ENCODE data around the gene NAALADL1. TPM values are rescaled to one million over a fixed set of nuclear protein-coding genes. Genes with fewer than 3 reads are reported as not detected.

NAALADL1 gene
- total RNA-seq, 4 donors from 2014 or later, result 0.34 to 19.6 (median 3.1) TPM

- WGBS, 2 donors, result 100% methylated on average over 3 of the region's 11 CpGs; no CpG with 5 or more reads in 1 of the 2 donors
- DNase-seq, result no peak
- H3K4me1 ChIP-seq, result peaks cover 0 to 5% (median 0%) of the 10 kb centered on the region in 3 donors
- H3K27ac ChIP-seq, result no peak overlapping the region
- H3K9me3 ChIP-seq, result no peaks in the 10 kb centered on the region
- intact Hi-C loops (cut with DNase I), result no loop called here
- no peak for TF ChIP-seq CTCF (IDR thresholded peaks at IDR 0.05)
- TF ChIP-seq POLR2A (IDR thresholded peaks at IDR 0.05), result no peak
- no peak overlapping the region for H3K4me3 ChIP-seq
- H3K27me3 ChIP-seq, result no peaks in the 10 kb centered on the region
- peaks cover 0 to 51% (median 9%) of the 10 kb centered on the region in 3 donors for H3K36me3 ChIP-seq
These were observed 36.8 kb downstream of the NAALADL1 start for GRCh38 chr11:65021509-65021908.

- WGBS, 2 donors, result 82 to 100% methylated on average over 2 of the region's 3 CpGs
- no peak overlapping the region for H3K27ac ChIP-seq
- H3K4me3 ChIP-seq, result no peak overlapping the region
- peaks cover 0 to 9% (median 0%) of the 10 kb centered on the region in 3 donors for H3K4me1 ChIP-seq
- intact Hi-C loops (cut with DNase I), result no loop called here
- H3K9me3 ChIP-seq, result no peaks in the 10 kb centered on the region
- peaks cover 0 to 51% (median 9%) of the 10 kb centered on the region in 3 donors for H3K36me3 ChIP-seq
- no peaks in the 10 kb centered on the region for H3K27me3 ChIP-seq
- no peak for DNase-seq
- TF ChIP-seq CTCF (IDR thresholded peaks at IDR 0.05), result no peak
- TF ChIP-seq POLR2A (IDR thresholded peaks at IDR 0.05), result no peak
These were observed 37.4 kb downstream of the NAALADL1 start for GRCh38 chr11:65021003-65021402.

DNA sequence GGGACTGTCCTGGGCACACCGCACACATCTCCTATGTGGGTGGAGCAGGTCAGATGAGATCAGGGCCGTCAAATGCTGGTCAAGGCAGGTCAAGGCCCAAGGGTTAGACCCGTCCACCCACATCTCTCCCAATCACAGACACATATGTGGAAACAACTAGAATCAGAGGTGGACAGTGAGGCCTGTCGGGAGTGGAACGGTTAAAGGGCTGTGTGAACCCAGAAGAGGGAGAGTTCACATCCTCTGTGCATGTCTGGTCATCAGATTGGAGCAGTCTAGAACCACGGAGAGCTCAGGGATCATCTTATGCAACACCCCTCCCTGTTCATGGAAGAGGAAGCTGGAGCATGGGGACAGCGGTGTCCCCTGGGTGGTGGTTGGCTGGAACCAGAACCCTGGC is 38.5 kb downstream of the NAALADL1 start:
- Histone ChIP-seq H3K4me1 (peaks cover 9 to 21% (median 9%) of the 10 kb centered on the region in 3 donors), H3K4me3 (no peak overlapping the region), H3K27me3 (no peaks in the 10 kb centered on the region), H3K36me3 (peaks cover 0 to 51% (median 9%) of the 10 kb centered on the region in 3 donors), H3K27ac (no peak overlapping the region), H3K9me3 (no peaks in the 10 kb centered on the region)
- no peak for TF ChIP-seq POLR2A (IDR thresholded peaks at IDR 0.05)
- no peak for TF ChIP-seq CTCF (IDR thresholded peaks at IDR 0.05)
- no peak for DNase-seq
- 84 to 86% methylated on average over 6 to 7 of the region's 7 CpGs for WGBS, 2 donors
- intact Hi-C loops (cut with DNase I), result no loop called here

DNA sequence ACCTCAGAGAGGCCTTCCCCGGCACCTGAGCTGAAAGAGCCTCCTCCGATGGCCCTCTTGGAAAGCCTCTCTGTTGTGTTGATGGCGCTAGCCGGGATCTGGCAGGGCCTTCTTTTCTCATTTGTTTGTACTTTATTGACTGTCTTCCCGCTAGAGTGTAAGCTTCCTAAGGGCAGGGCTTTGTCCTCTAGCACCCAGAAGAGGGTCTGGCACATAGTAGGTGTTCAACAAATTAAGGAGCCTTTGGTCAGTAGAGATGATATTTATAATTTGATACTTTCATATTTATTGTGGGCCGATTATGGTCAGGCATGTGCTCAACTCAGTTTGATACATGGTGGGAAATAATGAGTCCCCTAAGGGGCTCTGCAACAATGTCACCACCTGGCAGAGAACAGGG is 40.4 kb downstream of the NAALADL1 start:
- H3K36me3 ChIP-seq, result peaks cover 0 to 51% (median 9%) of the 10 kb centered on the region in 3 donors
- 93 to 96% methylated on average over 6 of the region's 6 CpGs for WGBS, 2 donors
- no peaks in the 10 kb centered on the region for H3K27me3 ChIP-seq
- intact Hi-C loops (cut with DNase I), result no loop called here
- TF ChIP-seq CTCF (IDR thresholded peaks at IDR 0.05) (no peak), POLR2A (IDR thresholded peaks at IDR 0.05) (no peak)
- H3K4me1 ChIP-seq, result peaks cover 16 to 35% (median 19%) of the 10 kb centered on the region in 3 donors
- no peaks in the 10 kb centered on the region for H3K9me3 ChIP-seq
- H3K4me3 ChIP-seq, result no peak overlapping the region
- DNase-seq, result no peak
- no peak overlapping the region for H3K27ac ChIP-seq

DNA sequence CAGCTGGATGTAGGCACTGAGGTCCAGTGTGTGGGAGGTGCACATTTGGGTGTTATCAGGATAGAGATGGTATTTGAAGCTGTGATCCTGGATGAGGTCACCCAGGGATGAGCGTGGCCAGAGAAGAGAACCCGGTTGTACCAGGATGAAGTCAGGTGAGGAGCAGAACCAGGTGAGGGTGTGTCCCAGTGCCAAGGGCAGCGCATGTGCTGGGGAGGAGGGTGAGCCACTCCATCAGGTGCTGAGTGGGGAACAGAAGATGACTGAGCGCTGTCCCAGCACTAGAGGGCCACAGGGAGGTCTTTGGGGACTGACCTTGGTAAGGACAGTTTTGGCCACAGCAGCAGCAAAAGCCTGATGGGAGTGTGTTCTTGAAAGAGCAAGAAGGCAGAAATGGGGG is 41.6 kb downstream of the NAALADL1 start:
- TF ChIP-seq POLR2A (IDR thresholded peaks at IDR 0.05), result no peak
- TF ChIP-seq CTCF (IDR thresholded peaks at IDR 0.05), result no peak
- peaks cover 17 to 38% (median 19%) of the 10 kb centered on the region in 3 donors for H3K4me1 ChIP-seq
- 73 to 74% methylated on average over 4 of the region's 4 CpGs for WGBS, 2 donors
- no peaks in the 10 kb centered on the region for H3K27me3 ChIP-seq
- no peak for DNase-seq
- H3K27ac ChIP-seq, result no peak overlapping the region
- H3K36me3 ChIP-seq, result peaks cover 0 to 43% (median 9%) of the 10 kb centered on the region in 3 donors
- no peaks in the 10 kb centered on the region for H3K9me3 ChIP-seq
- intact Hi-C loops (cut with DNase I), result no loop called here
- no peak overlapping the region for H3K4me3 ChIP-seq

Measured in esophagus squamous epithelium (tissue), 5 donors.